T-helper 2 cell treated with Interferon-gamma antibody and Interleukin-4, amounts not matched to agents 5 μg/mL and 100 μg/mL, for 36 hours (primary cell): ENCODE data around the gene PACSIN2.
"Not testable (repeated sequence)": the region's sequence is repeated elsewhere in the genome, so short reads cannot be mapped to it uniquely, and the experiment has no call there.

Experiments used
- DNase-seq: peaks from one replicate; pipeline ENCODE4 v3.0.0; 2021; ENCODE audit warnings: low spot score
- H3K27ac Mint-ChIP-seq: one replicate; pipeline ENCODE4 v1.8.0; 2021; ENCODE audit warnings: mild to moderate bottlenecking, mixed read lengths
- H3K27me3 Mint-ChIP-seq: one replicate; pipeline ENCODE4 v1.8.0; 2021; ENCODE audit warnings: low read depth, mixed read lengths
- H3K36me3 Mint-ChIP-seq: one replicate; pipeline ENCODE4 v1.8.0; 2021; ENCODE audit warnings: low read depth, mixed read lengths
- H3K4me1 Mint-ChIP-seq: one replicate; pipeline ENCODE4 v1.8.0; 2021; ENCODE audit warnings: low read depth, mixed read lengths
- H3K4me3 Mint-ChIP-seq: one replicate; pipeline ENCODE4 v1.8.0; 2022; ENCODE audit warnings: mild to moderate bottlenecking, moderate library complexity, mixed read lengths
- H3K9me3 Mint-ChIP-seq: one replicate; pipeline ENCODE4 v1.8.0; 2021; ENCODE audit warnings: mixed read lengths

The PACSIN2 gene

GRCh38 chr22:42974223-42974622 lies 40.7 kb downstream of the PACSIN2 start:
- H3K4me1 Mint-ChIP-seq, result peaks cover 7% of the 10 kb centered on the region
- no peak overlapping the region for H3K4me3 Mint-ChIP-seq
- H3K27ac Mint-ChIP-seq, result no peak overlapping the region
- H3K9me3 Mint-ChIP-seq, result no peaks in the 10 kb centered on the region
- peaks cover 5% of the 10 kb centered on the region for H3K36me3 Mint-ChIP-seq
- no peak for DNase-seq
- no peaks in the 10 kb centered on the region for H3K27me3 Mint-ChIP-seq

GRCh38 chr22:42973536-42973881 lies 41.4 kb downstream of the PACSIN2 start:
- no peaks in the 10 kb centered on the region for H3K9me3 Mint-ChIP-seq
- H3K27me3 Mint-ChIP-seq, result no peaks in the 10 kb centered on the region
- peaks cover 5% of the 10 kb centered on the region for H3K36me3 Mint-ChIP-seq
- H3K4me3 Mint-ChIP-seq, result no peak overlapping the region
- DNase-seq, result no peak
- H3K27ac Mint-ChIP-seq, result no peak overlapping the region
- peaks cover 7% of the 10 kb centered on the region for H3K4me1 Mint-ChIP-seq

DNA sequence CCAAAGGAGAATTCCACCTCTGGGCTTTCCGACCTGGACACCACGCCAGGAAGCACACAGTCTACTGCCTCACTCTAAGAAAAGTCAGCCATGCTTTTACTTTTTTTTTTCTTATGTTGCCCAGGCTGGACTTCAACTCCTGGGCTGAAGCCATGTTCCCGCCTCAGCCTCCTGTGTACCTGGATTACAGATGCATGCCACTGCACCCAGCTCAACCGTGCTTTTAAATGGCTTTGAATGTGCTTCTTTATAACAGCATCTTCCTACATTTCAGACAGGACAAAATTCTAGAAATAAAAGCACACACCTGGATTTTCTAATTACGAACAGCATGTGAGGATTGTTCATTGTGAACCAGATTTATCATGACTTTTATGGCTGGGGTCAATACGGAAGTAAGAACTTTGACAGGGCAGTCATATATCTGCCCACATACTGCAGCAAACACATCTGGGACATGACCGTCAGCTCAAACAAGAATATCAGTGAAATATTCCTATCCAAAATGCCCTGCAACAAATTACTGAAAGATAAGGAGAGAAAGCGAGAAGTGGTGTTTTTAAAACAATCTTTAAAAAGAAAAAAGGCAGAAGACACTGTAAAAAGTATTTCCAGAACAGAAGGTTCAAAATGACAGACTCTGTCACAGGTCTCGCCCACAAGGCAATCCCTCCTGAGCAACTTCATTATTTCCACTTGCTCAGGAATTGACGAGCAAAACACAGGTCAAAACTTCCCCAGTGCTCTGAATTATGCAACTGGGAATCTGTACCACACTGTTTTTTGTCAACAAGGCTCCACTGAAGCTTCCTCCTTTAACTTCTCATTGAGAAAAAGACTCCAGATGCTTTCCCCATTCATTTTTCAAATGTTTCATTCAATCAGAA lies 42.1 kb downstream of the PACSIN2 start:
- DNase-seq, result no peak
- H3K9me3 Mint-ChIP-seq, result no peaks in the 10 kb centered on the region
- H3K27ac Mint-ChIP-seq, result no peak overlapping the region
- peaks cover 6% of the 10 kb centered on the region for H3K36me3 Mint-ChIP-seq
- H3K27me3 Mint-ChIP-seq, result no peaks in the 10 kb centered on the region
- H3K4me1 Mint-ChIP-seq, result peaks cover 4% of the 10 kb centered on the region
- no peak overlapping the region for H3K4me3 Mint-ChIP-seq

- not testable (repeated sequence) for H3K27ac Mint-ChIP-seq, H3K4me1 Mint-ChIP-seq, H3K4me3 Mint-ChIP-seq, H3K27me3 Mint-ChIP-seq, DNase-seq, H3K9me3 Mint-ChIP-seq
- peaks cover 13% of the 10 kb centered on the region for H3K36me3 Mint-ChIP-seq
Measured at GRCh38 chr22:42971473-42971860, 43.5 kb downstream of the PACSIN2 start.

DNA sequence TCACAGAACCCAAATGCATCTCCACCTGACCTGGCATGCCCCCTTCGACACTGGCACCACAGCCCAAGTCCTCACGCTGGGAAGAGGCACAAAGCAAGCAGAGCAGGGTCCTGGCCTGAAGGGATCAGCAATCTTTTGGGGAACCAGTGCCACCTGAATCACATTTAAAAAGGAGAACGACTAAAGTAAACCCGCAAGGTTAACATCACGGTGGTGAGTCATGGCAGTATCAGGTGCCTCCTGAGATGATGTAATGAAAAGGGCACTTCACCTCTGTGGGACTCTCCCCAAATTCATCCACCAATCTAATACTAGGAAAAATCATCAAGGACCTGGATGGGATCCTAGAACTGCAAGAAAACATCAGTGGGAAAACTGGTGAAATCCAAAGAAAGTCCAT lies 44.9 kb downstream of the PACSIN2 start:
- H3K4me1 Mint-ChIP-seq, result peaks cover 8% of the 10 kb centered on the region
- no peaks in the 10 kb centered on the region for H3K9me3 Mint-ChIP-seq
- no peak overlapping the region for H3K27ac Mint-ChIP-seq
- H3K4me3 Mint-ChIP-seq, result no peak overlapping the region
- DNase-seq, result no peak
- no peaks in the 10 kb centered on the region for H3K27me3 Mint-ChIP-seq
- H3K36me3 Mint-ChIP-seq, result peaks cover 15% of the 10 kb centered on the region

GRCh38 chr22:42969348-42969975 lies 45.5 kb downstream of the PACSIN2 start:
- Mint-ChIP-seq H3K36me3 (peaks cover 15% of the 10 kb centered on the region), H3K4me3 (no peak overlapping the region), H3K27me3 (no peaks in the 10 kb centered on the region), H3K4me1 (peaks cover 11% of the 10 kb centered on the region), H3K27ac (no peak overlapping the region), H3K9me3 (no peaks in the 10 kb centered on the region)
- DNase-seq, result no peak

DNA sequence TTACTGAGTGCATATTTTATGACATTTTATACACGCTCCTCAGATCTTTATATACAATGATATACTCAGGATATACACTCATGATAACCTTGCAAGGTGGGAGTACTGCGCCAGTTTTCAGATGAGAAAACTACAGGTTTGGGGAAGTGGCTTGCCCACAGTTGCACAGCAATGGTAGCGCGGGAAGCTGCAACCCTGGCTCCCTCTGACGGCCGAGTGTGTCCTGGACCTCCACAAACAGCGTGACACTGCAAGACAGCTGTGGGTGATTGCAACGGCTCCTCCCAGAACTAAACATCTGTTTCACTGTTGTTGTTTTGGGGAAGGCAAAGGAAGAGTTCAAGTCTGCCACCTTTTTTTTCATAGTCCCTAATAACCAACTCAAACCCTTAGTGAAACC lies 47.0 kb downstream of the PACSIN2 start:
- Mint-ChIP-seq H3K27me3 (no peaks in the 10 kb centered on the region), H3K9me3 (no peaks in the 10 kb centered on the region), H3K27ac (no peak overlapping the region), H3K4me1 (peaks cover 16% of the 10 kb centered on the region), H3K4me3 (no peak overlapping the region), H3K36me3 (peaks cover 22% of the 10 kb centered on the region)
- no peak for DNase-seq

DNA sequence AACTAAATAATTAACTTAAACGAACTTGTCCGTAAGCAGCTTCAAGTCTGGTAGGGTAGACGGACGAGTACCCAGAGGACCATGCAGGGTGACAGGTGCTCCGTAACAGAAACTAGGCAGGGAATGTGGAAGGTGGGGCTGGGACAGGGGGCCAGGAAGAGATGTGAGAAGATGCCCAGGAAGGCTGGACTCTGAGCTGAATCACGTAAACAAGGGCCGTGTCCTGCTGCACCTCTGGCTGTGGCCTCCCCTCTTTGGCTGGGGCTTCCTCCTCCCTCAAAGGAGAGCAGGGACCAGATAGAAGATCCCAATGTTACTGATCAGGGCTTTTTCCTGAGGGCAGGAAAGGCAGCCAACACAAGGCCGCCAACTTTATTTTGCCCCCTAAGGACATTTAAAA lies 47.9 kb downstream of the PACSIN2 start:
- Mint-ChIP-seq H3K9me3 (no peaks in the 10 kb centered on the region), H3K27me3 (no peaks in the 10 kb centered on the region), H3K27ac (no peak overlapping the region), H3K4me3 (no peak overlapping the region), H3K4me1 (peaks cover 19% of the 10 kb centered on the region), H3K36me3 (peaks cover 20% of the 10 kb centered on the region)
- DNase-seq, result no peak

DNA sequence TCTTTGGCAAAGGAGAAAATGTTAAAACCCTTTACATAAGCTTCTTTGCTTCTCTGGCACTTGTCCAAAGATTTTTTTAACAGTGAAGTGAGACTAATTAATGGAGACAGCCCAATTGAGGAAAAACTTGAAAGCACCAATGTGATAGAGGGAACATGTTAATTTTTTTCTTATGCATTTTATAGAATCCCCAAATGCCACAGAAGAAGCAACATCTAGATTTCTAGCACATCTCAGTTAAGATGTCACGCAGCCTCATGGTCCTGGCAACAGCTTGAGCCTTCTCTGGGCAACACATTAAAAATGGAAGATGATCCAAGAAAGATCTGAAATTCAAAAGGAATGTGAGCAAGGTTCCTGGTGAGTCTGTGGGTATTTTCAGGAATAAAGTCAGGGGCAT lies 48.5 kb downstream of the PACSIN2 start:
- Mint-ChIP-seq H3K27me3 (no peaks in the 10 kb centered on the region), H3K36me3 (peaks cover 19% of the 10 kb centered on the region), H3K4me1 (peaks cover 24% of the 10 kb centered on the region), H3K27ac (no peak overlapping the region), H3K9me3 (no peaks in the 10 kb centered on the region), H3K4me3 (no peak overlapping the region)
- DNase-seq, result no peak

GRCh38 chr22:42964994-42965699 lies 49.8 kb downstream of the PACSIN2 start:
- DNase-seq, result peak; percentile 26
- peak overlapping the region; percentile 51 for H3K4me3 Mint-ChIP-seq
- no peaks in the 10 kb centered on the region for H3K9me3 Mint-ChIP-seq
- peaks cover 19% of the 10 kb centered on the region for H3K36me3 Mint-ChIP-seq
- H3K27me3 Mint-ChIP-seq, result no peaks in the 10 kb centered on the region
- H3K4me1 Mint-ChIP-seq, result peaks cover 32% of the 10 kb centered on the region
- peak overlapping the region; percentile 58 for H3K27ac Mint-ChIP-seq

DNA sequence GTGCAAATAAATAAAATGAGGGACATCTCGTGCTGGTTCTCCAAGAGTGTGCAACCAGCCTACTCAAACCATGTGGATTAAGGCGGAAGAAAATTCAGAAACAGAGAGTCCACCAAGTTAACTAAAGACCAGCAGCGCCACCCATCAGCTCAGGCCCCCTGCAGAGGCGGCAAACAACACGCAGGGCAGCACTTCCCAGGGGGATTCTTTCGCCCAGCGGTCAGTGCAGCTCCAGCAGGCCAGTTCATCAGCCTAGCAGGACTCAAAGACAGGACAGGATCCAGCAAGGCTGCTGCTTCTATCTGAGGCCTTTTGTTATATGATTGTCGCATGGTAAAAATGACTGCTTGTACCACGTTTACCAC lies 51.7 kb downstream of the PACSIN2 start:
- Mint-ChIP-seq H3K4me3 (no peak overlapping the region), H3K27ac (no peak overlapping the region), H3K4me1 (peaks cover 47% of the 10 kb centered on the region), H3K36me3 (peaks cover 19% of the 10 kb centered on the region), H3K9me3 (no peaks in the 10 kb centered on the region), H3K27me3 (no peaks in the 10 kb centered on the region)
- no peak for DNase-seq

GRCh38 chr22:42962295-42963230 lies 52.4 kb downstream of the PACSIN2 start:
- Mint-ChIP-seq H3K4me3 (no peak overlapping the region), H3K9me3 (no peaks in the 10 kb centered on the region), H3K27me3 (no peaks in the 10 kb centered on the region), H3K4me1 (peaks cover 51% of the 10 kb centered on the region), H3K27ac (no peak overlapping the region), H3K36me3 (peaks cover 17% of the 10 kb centered on the region)
- DNase-seq, result no peak

DNA sequence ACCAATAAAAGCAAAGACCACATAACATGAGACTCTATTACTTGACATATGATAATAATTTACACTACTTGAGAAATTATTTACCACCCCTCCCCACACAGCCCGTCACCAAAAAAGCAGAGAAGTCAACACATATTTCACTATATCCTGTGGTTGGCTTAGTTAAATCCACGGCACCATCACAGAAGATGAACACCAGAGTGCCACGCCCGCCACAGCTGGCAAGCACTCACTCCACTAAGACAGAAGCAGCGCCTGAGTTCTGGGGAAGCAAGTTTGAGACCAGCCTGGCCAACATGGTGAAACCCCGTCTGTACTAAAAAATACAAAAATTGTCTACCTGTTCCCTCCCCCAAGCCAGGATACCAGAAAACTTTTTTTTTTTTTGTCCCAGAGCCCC lies 53.1 kb downstream of the PACSIN2 start:
- H3K27ac Mint-ChIP-seq, result peak overlapping the region; percentile 22
- no peaks in the 10 kb centered on the region for H3K27me3 Mint-ChIP-seq
- H3K36me3 Mint-ChIP-seq, result peaks cover 15% of the 10 kb centered on the region
- no peak for DNase-seq
- H3K4me3 Mint-ChIP-seq, result no peak overlapping the region
- peaks cover 51% of the 10 kb centered on the region for H3K4me1 Mint-ChIP-seq
- no peaks in the 10 kb centered on the region for H3K9me3 Mint-ChIP-seq
